Measurements from ENCODE around the gene HOXB8.

DNA sequence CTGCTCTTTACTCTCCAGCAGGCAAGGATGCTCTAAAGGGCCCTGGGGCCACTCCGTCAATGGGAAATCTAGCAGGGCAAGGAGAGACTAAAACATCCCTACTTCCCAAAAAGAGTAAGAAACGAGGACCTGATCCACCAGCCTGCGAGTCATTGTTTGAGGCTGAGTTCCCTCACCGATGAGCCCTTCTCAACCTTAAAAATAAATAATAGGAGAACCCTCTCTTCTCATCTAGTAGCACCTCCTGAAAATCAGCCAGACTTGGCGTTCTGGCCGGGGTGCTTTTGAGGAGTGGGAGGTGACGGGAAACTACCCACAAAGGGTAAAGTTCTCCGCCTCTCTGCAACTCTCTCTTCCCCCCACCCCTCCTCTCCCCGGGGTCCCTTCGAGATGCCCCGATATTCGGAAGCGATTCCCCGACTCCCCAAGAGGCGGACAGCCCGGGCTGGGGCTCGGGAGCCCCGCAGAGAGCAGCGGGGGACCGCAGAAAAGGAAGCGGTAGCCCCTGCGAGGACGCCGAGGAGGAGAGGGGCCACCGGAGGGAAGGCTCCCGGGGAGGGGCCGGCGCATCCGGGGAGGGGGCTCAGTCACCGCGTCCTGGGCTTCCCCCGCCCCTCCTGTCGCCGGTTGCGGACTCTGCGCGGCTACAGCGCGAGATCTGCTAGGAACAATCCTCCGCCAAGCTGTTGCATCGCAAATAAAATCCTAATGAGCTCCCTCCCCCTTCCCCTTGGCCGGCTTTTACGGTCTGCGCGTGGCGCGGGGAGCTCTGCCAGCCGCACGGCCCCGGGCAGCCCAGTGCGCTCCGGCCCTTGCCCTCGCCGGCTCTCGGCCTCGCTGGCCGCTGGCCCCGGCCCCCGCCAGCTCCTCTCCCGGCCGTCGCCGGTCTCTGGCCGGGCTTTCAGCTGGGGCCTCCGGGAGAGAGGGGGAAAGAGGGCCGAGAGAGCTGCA, 9.7 kb upstream of the HOXB8 start:
- no peak for TF ChIP-seq CTCF (conservative IDR thresholded peaks at IDR 0.05)
- TF ChIP-seq EZH2 (IDR thresholded peaks at IDR 0.05; ENCODE audit: low read depth), result no peak
